Natural killer cell (primary cell): ENCODE measurements around the gene RGS6. TPM values are rescaled to one million over a fixed set of nuclear protein-coding genes. Genes with fewer than 3 reads are reported as not detected.
A peak's percentile ranks its signal among the peaks of the same experiment; 100 is the strongest.

Experiments used
- ATAC-seq, 3 donors: fragments of 150-1000 bp in 2 of 3; fragments of 200-7000 bp in 1 of 3; cut with Tn5 transposase; 1 replicate in 1 of 3; 2 replicates in 2 of 3; pipeline ENCODE4 v1.10.0; 2021; ENCODE audit warnings: mild to moderate bottlenecking in 2 of 3, moderate library complexity in 2 of 3
- DNase-seq, 2 donors: peaks; one replicate each; pipeline versions ENCODE4 v3.0.0 to v3.0.0-alpha.2; 2013 to 2021; ENCODE audit warnings: mixed read lengths in 1 of 2
- H3K27ac ChIP-seq: one replicate; pipeline ENCODE4 v1.5.1; 2013; ENCODE audit warnings: mild to moderate bottlenecking, low read length
- H3K27me3 ChIP-seq: one replicate; pipeline ENCODE4 v1.6.1; 2013; ENCODE audit warnings: low read length; ENCODE audit not compliant: control insufficient read depth, insufficient read depth
- H3K36me3 ChIP-seq: one replicate; pipeline ENCODE4 v1.6.1; 2013; ENCODE audit warnings: low read length; ENCODE audit not compliant: control insufficient read depth, insufficient read depth
- H3K4me1 ChIP-seq: one replicate; pipeline ENCODE4 v1.6.1; 2013; ENCODE audit warnings: low read length; ENCODE audit not compliant: control insufficient read depth, insufficient read depth
- H3K4me3 ChIP-seq: one replicate; pipeline ENCODE4 v1.5.1; 2013; ENCODE audit warnings: low read length
- H3K9me3 ChIP-seq: one replicate; pipeline ENCODE4 v1.6.1; 2013; ENCODE audit warnings: low read length; ENCODE audit not compliant: control insufficient read depth, insufficient read depth
- H3K27ac Mint-ChIP-seq, 2 donors: one replicate each; pipeline ENCODE4 v1.8.0; 2022; ENCODE audit warnings: mild to moderate bottlenecking in 2 of 2, mixed read lengths in 2 of 2, moderate library complexity in 1 of 2
- H3K27me3 Mint-ChIP-seq, 2 donors: one replicate each; pipeline ENCODE4 v1.8.0; 2022; ENCODE audit warnings: low read depth in 2 of 2, mixed read lengths in 2 of 2
- H3K36me3 Mint-ChIP-seq: one replicate; pipeline ENCODE4 v1.8.0; 2022; ENCODE audit warnings: mixed read lengths
- H3K4me1 Mint-ChIP-seq, 2 donors: one replicate each; pipeline ENCODE4 v1.8.0; 2022; ENCODE audit warnings: mixed read lengths in 2 of 2
- H3K4me3 Mint-ChIP-seq: one replicate; pipeline ENCODE4 v1.8.0; 2022; ENCODE audit warnings: mild to moderate bottlenecking, moderate library complexity, mixed read lengths
- H3K9me3 Mint-ChIP-seq, 2 donors: one replicate each; pipeline ENCODE4 v1.8.0; 2022; ENCODE audit warnings: mixed read lengths in 2 of 2
- CTCF ChIP-seq: fragments of 200-600 bp; IDR thresholded peaks from one replicate; pipeline ENCODE4 v1.8.0; 2022; ENCODE audit warnings: antibody characterized with exemption
- WGBS: methylation state at CpG from one replicate; pipeline ENCODE4 v1.1.7; 2013; ENCODE audit warnings: missing lambda C conversion rate; ENCODE audit not compliant: insufficient coverage; 5-methylcytosine and 5-hydroxymethylcytosine counted together
- intact Hi-C: fragments of 100-400 bp; cut with micrococcal nuclease; formaldehyde crosslinking; loops from one replicate; pipeline ENCODE4 v1.14.2; 2022
- total RNA-seq, 4 donors: library from RNA; stranded (reverse); fragments of 120-200 nt in 1 of 4; gene quantifications; one replicate each; pipeline versions ENCODE4 v1.2.3 to v1.2.4, GENCODE V29; 2013 to 2022

Gene RGS6
- total RNA-seq, 3 donors from 2014 or later (not counting 1 experiment from before 2014, with no cell fraction given) = 0.75 to 1.4 TPM; not detected in 1

GRCh38 chr14:72513965-72514659 lies 581.9 kb downstream of the RGS6 start:
- H3K36me3 Mint-ChIP-seq = no peaks in the 10 kb centered on the region
- peak in 1 of 2 donors; percentile 39 for DNase-seq
- H3K4me1 Mint-ChIP-seq = peaks cover 28% of the 10 kb centered on the region in 2 donors
- peak; percentile 34 for TF ChIP-seq CTCF
- no peak overlapping the region for H3K4me3 ChIP-seq
- H3K27me3 ChIP-seq = no peaks in the 10 kb centered on the region
- 58% methylated on average over 10 of the region's 11 CpGs for WGBS
- H3K9me3 Mint-ChIP-seq = no peaks in the 10 kb centered on the region
- no peaks in the 10 kb centered on the region for H3K9me3 ChIP-seq
- H3K4me1 ChIP-seq = peaks cover 36% of the 10 kb centered on the region
- no peak overlapping the region for H3K4me3 Mint-ChIP-seq
- intact Hi-C loops = no loop called here
- H3K27ac ChIP-seq = no peak overlapping the region
- no peaks in the 10 kb centered on the region for H3K36me3 ChIP-seq
- H3K27ac Mint-ChIP-seq = no peak overlapping the region
- peaks cover 24 to 40% of the 10 kb centered on the region in 2 donors for H3K27me3 Mint-ChIP-seq
- no peak for ATAC-seq

GRCh38 chr14:72514660-72515025 lies 582.4 kb downstream of the RGS6 start:
- no peaks in the 10 kb centered on the region for H3K27me3 ChIP-seq
- no peak for ATAC-seq
- intact Hi-C loops = no loop called here
- no peaks in the 10 kb centered on the region for H3K9me3 ChIP-seq
- no peak for DNase-seq
- Mint-ChIP-seq H3K36me3 (no peaks in the 10 kb centered on the region), H3K4me1 (peaks cover 33 to 34% of the 10 kb centered on the region in 2 donors), H3K27ac (no peak overlapping the region), H3K27me3 (peaks cover 24 to 36% of the 10 kb centered on the region in 2 donors), H3K4me3 (no peak overlapping the region), H3K9me3 (no peaks in the 10 kb centered on the region)
- no peak overlapping the region for H3K4me3 ChIP-seq
- no peaks in the 10 kb centered on the region for H3K36me3 ChIP-seq
- peaks cover 41% of the 10 kb centered on the region for H3K4me1 ChIP-seq
- 90% methylated on average over 5 of the region's 5 CpGs for WGBS
- no peak for TF ChIP-seq CTCF
- H3K27ac ChIP-seq = no peak overlapping the region

GRCh38 chr14:72515779-72516770 lies 583.8 kb downstream of the RGS6 start:
- DNase-seq = no peak
- WGBS = 88% methylated on average over 11 of the region's 11 CpGs
- Histone ChIP-seq H3K36me3 (no peaks in the 10 kb centered on the region), H3K27ac (no peak overlapping the region), H3K27me3 (no peaks in the 10 kb centered on the region), H3K9me3 (no peaks in the 10 kb centered on the region), H3K4me1 (peaks cover 45% of the 10 kb centered on the region), H3K4me3 (no peak overlapping the region)
- peaks cover 7% of the 10 kb centered on the region for H3K36me3 Mint-ChIP-seq
- peaks cover 29 to 35% of the 10 kb centered on the region in 2 donors for H3K27me3 Mint-ChIP-seq
- H3K4me3 Mint-ChIP-seq = no peak overlapping the region
- H3K27ac Mint-ChIP-seq = no peak overlapping the region
- no peaks in the 10 kb centered on the region for H3K9me3 Mint-ChIP-seq
- no peak for TF ChIP-seq CTCF
- peaks cover 46 to 48% of the 10 kb centered on the region in 2 donors for H3K4me1 Mint-ChIP-seq
- intact Hi-C loops = loop anchor here (2.0 kb wide), 1 partner anchor 199 kb away; no protein-coding TSS in a partner anchor
- ATAC-seq = no peak
